SIG-M5 treated with dmso at 0.1 percent for 504 hours (cell line): ENCODE measurements around the gene RCE1.

Experiments used
- DNase-seq: peaks from one replicate; lab custom pipeline; 2025; ENCODE audit not compliant: unreplicated experiment; lab: John Stamatoyannopoulos, UW

Gene RCE1

DNA sequence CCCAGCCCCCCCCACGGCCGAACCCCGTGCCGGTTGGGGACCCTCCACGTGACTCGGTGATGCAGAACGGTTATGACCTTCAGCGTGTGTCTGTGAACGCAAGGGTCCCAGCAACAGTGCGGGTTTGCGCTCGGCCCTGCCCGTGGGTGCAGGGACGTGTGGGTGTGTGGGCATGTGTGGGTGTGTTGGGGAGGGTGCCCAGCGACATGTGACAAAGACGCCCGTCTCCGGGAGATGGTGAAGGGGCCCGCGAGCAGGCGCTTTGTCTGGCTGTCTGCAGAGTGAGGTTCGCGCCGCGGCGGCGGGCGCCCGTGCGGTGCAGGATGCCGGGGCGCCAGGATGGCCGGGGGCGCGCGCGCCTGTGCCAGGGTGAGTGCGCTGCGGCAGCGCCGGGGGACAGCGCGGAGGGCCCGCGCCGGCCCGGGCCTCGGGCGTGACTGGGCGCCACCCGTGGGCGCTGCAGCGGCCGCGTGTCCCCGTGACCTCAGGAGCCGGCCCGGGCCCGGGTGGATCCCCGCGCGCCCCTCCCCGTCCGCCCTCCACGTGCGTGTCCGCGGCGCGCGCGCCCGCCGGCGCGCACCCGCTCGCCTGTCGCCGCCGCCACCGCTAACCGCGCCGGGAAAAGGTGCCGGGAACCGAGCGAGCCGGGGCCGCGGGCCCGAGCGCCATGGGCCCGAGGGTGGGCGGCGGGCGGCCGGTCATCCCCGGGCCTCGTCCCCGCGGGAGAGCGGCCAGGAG lies 13.4 kb downstream of the RCE1 start, which contains the start of gene LRFN4:
LRFN4 (plus strand) TSS at position 569 of the 738 bp plus-strand sequence. CDS start 681 bp downstream, outside the sequence.
- no peak for DNase-seq

DNA sequence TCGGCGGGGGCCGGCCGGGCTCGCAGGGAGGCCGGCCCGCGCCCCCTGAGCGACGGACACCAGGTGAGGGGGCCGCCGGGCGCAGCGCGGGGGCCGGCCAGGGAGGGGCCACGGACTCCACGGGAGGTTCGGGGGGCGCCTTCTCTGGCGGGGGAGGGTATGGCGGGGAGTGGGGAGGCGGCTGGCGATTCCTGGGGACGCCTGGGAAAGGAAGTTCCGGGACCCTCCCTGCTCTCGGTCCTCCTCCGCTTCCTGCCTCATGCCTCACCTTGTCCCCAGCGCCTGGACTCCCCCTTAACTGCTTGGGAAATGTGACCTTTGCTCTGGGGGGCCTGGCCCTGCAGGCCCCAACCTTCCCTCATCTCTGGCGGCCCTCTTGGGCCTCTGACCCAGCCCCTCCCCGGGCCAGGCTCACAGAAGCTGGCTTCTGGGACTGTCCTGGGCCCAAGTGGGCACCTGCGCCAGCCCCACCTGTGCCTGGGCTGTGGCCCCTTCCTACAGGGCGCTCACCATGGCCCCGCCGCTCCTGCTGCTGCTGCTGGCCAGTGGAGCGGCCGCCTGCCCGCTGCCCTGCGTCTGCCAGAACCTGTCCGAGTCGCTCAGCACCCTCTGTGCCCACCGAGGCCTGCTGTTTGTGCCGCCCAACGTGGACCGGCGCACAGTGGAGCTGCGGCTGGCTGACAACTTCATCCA lies 14.1 kb downstream of the RCE1 start:
- DNase-seq: no peak

DNA sequence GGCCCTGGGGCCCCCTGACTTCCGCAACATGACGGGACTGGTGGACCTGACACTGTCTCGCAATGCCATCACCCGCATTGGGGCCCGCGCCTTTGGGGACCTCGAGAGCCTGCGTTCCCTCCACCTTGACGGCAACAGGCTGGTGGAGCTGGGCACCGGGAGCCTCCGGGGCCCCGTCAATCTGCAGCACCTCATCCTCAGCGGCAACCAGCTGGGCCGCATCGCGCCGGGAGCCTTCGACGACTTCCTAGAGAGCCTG lies 14.6 kb downstream of the RCE1 start:
- DNase-seq: peak; percentile 15

DNA sequence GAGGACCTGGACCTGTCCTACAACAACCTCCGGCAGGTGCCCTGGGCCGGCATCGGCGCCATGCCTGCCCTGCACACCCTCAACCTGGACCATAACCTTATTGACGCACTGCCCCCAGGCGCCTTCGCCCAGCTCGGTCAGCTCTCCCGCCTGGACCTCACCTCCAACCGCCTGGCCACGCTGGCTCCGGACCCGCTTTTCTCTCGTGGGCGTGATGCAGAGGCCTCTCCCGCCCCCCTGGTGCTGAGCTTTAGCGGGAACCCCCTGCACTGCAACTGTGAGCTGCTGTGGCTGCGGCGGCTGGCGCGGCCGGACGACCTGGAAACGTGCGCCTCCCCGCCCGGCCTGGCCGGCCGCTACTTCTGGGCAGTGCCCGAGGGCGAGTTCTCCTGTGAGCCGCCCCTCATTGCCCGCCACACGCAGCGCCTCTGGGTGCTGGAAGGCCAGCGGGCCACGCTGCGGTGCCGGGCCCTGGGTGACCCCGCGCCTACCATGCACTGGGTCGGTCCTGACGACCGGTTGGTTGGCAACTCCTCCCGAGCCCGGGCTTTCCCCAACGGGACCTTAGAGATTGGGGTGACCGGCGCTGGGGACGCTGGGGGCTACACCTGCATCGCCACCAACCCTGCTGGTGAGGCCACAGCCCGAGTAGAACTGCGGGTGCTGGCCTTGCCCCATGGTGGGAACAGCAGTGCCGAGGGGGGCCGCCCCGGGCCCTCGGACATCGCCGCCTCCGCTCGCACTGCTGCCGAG lies 15.1 kb downstream of the RCE1 start:
- no peak for DNase-seq

DNA sequence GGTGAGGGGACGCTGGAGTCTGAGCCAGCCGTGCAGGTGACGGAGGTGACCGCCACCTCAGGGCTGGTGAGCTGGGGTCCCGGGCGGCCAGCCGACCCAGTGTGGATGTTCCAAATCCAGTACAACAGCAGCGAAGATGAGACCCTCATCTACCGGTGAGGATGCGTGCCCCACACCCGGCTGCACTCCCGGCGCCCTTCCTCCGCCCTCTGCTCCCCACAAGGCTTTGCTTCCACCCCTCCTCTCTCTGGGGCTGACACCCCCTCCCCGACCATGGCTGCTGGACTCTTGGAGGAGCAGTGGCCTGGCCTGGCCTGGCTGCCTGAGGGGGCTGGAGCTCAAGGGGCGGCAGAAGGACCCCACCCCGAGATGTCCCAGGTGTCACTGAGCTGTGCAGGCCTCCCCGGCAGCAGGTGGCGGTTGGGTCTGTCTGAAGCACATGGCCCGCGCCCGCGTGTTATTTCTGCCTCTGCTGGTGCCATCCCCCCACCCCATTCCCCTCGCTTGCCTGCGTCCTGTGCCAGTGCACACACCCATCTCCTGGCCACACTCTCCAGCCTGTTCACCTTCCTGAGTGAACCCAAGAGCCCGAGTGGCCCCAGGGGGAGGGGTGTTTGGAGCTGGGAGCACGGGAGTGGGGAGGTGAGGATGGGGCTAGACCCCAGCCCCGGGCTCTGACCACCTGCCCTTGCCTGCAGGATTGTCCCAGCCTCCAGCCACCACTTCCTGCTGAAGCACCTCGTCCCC lies 15.9 kb downstream of the RCE1 start:
- DNase-seq: no peak

DNA sequence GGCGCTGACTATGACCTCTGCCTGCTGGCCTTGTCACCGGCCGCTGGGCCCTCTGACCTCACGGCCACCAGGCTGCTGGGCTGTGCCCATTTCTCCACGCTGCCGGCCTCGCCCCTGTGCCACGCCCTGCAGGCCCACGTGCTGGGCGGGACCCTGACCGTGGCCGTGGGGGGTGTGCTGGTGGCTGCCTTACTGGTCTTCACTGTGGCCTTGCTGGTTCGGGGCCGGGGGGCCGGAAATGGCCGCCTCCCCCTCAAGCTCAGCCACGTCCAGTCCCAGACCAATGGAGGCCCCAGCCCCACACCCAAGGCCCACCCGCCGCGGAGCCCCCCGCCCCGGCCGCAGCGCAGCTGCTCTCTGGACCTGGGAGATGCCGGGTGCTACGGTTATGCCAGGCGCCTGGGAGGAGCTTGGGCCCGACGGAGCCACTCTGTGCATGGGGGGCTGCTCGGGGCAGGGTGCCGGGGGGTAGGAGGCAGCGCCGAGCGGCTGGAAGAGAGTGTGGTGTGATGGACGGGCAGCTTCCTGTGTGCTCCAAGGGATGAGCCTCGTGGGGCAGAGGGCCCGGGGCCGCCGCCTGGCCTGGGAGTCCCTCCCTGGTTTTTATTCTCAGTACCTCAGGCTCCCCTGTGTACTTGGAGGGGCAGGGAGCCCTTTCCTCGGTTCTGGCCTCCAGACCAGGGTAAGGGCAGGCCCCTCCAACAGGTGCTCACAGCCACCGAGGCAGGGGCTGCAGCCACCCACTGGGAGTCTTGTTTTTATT lies 16.6 kb downstream of the RCE1 start:
- DNase-seq: no peak

DNA sequence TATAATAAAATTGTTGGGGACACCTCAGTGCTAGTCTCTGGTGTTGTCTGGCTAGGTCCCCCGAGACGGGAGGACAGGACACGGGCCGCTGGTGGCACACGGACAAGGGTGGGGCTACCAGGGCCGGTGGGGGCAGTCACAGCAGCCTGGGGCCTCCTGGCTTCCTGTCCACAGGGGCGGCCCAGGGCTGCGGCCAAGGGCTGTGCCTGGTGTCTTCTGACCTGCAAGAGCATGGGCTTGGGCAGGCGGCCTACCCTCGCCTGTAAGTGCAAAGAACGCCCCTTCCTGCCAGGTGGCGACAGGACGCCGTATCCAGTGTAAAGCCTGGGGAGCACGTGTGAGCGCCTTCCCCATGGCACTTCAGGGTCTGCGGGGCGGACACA lies 17.2 kb downstream of the RCE1 start:
- DNase-seq: no peak

DNA sequence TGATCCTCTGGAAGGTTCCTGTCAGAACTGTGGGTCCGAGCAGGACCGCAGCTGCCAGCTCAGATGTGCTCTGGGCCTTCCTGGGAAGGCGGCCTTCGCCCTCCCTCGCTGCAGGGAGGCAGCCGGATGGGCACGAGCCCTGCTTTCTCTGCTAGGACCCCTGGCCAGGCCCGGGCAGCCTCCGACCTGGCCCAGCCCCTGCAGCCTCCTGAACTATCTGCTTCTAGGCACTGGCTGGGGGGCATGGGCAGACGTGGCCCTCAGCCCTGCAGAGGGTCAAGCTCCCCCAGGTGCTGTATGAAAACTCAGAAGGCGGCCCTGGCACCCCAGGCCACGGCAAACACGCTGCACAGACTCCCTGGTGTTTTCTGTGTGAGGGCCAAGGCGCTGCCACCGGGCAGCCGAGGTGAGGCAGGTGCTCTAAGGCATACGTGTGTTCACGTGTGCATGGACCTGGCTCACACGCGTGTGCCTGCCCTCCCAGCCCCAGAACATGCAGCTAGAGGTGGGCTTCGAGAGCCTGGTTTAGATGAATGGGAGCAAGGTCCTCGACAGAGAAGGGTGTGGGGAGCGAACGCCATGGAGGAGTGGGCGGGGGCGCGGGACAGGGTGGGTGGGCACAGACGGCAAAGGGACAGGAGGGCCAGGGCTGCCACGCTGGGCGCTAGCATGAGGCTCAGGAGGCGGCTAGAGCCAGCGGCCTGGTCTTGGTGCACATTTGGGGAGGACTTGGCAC lies 18.0 kb downstream of the RCE1 start:
- DNase-seq: no peak

DNA sequence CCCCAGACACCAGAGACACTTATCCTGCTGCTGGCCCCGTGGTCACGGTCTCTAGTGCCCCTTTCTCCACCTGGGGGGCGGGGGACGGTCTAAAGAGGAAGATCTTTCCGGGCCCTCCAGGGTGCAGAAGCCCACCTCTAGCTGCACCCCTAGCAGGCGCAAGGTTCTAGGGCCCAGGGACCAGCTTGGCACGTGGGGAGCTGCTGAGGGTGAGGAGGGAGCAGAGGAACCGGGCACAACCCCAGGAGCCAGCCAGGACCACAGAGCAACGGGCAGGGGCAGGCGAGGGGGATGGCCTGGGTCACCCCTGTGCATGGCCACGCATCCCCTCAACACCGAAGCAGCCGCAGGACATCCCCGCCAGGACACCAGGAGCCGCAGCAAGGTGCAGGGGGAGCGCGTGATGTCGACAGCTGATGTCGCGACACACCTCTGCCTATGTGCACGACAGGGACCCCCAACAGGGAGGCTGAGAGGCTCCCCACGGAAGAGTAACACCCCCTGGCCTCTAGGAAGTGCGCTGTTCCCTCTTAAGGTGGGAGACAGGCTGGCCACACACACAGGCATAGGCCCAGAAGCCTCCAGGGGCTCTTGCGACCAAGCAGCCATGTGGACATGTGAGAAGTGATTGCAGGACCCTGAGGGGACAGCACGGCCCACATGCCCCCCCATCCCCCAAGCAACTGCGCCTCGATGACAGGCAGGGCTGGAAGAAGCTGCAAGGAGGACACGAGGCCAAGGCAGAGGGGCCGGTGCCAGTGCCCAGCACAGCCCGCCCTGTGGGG lies 18.7 kb downstream of the RCE1 start:
- no peak for DNase-seq

DNA sequence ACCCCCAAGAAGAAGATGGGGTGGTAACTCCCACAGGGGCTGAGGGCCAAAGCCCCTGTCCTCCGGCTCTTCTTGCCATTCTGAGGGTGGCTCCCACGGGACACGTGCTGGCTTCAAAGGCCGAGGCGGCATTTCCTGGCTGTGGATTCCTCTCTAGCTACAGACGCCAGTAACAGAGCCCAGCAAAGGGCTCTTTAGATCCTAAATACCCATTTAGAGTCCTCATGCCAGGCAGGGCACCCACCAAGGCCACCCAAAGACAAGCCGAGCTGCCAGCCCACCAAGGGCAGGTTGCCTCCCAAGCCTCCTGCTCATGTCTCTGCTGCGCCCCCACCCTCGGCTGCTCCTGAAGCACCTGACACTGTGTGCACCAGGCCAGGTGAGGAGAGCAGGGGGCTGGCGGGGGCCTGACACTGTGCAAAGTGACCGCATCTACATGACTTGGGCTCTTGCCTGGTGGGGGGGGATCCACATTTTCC lies 19.4 kb downstream of the RCE1 start:
- DNase-seq: no peak

DNA sequence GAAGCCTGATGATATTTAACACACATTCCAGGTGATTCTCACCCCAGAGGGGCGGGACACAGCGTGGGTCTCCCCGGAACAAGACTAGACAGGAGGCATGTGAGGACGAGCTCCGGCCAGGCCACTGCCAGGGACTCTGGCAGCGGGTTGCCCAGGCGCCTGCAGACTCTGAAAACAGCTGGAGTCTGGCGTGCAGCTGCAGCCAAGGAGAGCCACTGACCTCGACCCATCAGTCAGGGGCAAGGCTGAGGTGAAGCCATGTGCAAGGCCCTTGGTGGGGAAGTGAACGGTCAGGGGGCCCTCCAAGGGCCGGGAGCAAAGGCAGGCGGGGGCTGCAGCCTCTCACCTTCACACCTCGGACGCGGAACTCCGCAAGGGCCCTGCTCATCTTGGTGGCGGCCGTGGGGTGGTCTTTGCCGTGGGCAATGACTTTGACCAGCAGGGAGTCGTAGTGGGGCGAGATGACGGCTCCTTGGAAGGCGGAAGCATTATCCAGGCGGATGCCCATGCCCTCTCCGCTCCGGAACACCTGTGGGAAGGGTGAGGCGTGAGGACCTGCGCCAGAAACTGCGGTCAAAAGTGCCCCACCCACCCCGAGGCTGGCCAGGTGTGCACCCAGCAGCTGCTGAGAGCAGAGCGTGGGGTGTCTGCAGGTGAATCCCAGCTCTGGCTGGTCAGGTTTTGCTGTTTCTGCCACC lies 20.3 kb downstream of the RCE1 start:
- DNase-seq: no peak

DNA sequence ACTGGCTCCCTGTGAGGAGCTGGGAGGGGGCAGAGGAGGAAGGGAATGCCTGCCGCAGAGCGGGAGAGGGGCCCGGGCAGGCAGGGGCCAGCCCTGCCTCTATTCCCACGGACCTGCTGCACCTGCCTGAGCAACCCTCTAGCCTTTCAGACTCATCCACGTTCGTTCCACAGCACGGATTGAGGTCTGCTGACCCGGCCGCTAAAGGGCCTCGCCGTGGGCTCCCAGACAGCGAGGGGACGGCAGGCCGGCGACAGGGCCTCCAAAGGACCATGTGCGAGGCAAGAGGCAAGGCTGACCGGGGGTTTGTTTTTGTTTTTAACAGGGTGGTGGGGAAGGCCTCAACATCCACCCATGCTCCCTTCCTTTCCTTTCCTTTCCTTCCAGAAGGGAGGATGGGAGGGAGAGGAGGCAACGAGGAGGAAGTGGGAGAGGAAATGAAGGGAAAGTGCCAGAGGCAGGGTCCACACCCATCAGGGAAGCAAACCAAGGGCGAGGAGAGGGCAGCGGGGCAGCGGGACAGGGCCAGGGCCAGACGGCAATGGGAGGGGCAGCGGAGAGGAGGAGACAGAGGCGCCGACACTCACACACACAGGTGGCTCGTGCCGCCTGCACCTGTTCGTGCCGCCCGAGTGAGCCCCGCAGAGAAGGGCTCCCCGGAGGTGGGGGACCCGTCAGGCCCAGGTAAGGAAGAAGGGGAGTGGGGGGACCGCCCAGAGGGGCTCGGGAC lies 21.1 kb downstream of the RCE1 start:
- no peak for DNase-seq

DNA sequence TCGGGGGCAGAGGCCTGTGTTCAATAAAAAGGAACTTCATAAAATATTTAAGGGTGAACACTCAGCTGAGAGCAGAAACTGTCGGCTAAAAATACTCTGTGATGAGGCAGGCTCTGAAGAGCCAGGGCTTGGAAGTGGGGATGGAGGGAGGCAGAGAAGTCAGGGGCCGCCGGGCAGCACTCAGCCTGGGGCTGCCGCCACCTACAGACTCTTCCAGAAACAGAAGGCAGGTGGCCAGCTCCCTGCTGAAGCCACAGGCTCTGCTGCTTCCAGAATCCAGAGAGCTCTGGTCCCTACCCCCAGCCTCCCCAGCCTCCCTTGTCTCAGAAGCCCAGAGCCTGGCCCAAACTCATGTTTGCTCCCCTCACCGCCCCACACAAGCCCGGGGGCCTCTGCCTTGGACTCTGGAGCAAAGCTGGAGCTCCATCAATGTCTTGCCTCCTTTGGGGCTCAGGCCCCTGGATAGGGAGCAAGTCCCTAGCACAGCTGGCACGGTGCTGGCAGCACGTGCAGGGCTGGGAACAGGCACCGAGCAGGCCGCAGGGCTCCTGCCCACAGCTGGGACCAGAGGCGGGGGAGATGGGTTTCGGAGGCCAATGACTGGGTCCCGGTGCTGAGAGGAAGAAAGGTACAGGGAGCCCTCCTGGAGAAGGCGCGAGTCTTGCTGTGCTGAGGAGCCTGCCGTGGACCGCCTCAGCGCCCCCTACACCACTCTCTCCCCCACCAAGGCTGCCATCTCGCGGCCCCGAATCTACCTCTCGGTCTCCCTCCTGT lies 21.9 kb downstream of the RCE1 start:
- DNase-seq: no peak

DNA sequence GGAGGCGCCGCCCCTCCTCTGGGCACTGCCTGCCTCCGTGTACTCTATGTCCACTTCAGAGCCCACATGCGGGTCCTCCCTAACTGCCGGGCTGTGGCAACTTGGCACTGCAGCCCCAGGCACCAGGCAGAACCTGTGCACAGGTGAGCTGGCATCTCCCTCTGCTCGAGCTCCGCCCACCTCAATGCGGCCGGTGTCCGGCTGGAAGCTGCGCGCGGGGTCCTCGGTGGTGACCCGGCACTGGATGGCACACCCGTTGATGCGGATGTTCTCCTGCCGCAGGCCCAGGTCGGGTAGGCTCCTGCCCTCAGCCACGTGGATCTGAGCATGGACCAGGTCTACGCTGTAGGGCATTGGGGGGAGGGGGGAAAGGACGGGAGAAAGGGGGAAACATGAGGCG lies 22.8 kb downstream of the RCE1 start:
- no peak for DNase-seq

DNA sequence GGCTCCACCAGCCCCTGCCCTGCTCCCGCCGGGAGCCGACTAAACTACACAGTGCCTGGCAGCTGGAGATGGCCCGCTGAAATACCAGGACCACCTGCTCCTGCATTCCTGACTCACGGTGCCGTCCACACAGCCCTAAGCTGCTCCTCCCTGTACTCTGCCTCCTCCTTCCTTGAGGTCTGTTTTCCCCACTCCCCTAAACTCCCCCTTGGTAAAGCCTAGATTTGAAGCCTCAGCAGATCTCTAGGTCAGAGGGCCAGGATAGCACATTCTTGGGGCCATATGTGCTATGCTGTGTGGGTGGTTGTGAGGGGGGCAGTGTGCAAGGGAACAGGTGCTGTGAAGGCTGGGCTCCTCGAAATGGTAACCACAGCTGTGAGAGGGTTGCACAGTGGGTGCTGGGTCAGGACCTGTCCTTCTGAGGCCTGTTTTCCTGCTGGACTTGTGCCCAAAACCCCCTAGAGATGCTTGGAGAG lies 23.3 kb downstream of the RCE1 start:
- no peak for DNase-seq

DNA sequence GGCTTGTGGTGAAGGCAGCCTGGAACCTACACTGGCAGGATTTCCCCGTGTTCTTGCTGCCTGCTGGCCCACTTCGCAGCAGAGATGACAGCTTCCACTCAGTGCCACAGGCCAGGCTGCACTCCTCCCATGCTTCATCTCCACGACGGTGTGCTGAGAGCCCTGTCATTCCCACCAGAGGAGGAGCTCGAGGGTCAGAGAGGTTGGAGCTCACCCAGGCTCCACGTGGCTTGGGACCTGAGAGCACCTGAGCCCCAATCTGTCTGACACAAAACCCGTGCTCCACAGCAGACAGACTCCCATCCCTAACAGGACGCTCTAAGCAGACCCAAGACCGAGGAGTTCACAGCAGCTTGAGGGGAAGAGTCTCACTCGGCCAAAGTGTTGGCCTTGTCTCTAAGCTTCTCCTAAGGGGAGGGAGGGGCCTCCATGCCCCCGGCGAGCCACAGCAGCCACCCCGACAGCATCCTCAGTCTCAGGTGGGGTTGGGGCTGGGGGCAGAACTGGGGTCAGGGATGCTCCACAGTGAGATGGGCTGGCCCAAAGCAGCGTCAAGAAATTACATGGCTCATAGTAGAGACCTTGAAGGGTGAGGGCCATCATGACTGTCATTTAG lies 24.3 kb downstream of the RCE1 start:
- DNase-seq: no peak
